CD8-positive, alpha-beta memory T cell (primary cell): ENCODE data around the gene GP9. TPM values are rescaled to one million over a fixed set of nuclear protein-coding genes. Genes with fewer than 3 reads are reported as not detected.
"Not testable (repeated sequence)": the region's sequence is repeated elsewhere in the genome, so short reads cannot be mapped to it uniquely, and the experiment has no call there.

Experiments used
- CTCF ChIA-PET: fragments of 350-600 bp; sonication (Branson Sonifier 250); formaldehyde crosslinking; loops from one replicate; lab custom pipeline; 2021; ENCODE audit warnings: antibody characterized with exemption; lab: Charles Lee
- POLR2A ChIA-PET: fragments of 350-600 bp; sonication (Branson Sonifier 250); formaldehyde crosslinking; loops from one replicate; lab custom pipeline; 2021; ENCODE audit warnings: antibody characterized with exemption; lab: Charles Lee
- DNase-seq, 5 donors: peaks; one replicate each; pipeline versions ENCODE4 v3.0.0 to v3.0.0-alpha.2; 2020 to 2022; ENCODE audit warnings: mixed read lengths in 1 of 5
- H3K27ac ChIP-seq: one replicate; pipeline ENCODE4 v1.7.0; 2013; ENCODE audit warnings: low read depth, mild to moderate bottlenecking, low read length, moderate library complexity
- H3K27me3 ChIP-seq: 2 replicates; pipeline ENCODE4 v1.7.0; 2013; ENCODE audit warnings: low read length, mild to moderate bottlenecking; ENCODE audit not compliant: insufficient read depth, poor library complexity, severe bottlenecking
- H3K36me3 ChIP-seq: 2 replicates; pipeline ENCODE4 v1.7.0; 2013; ENCODE audit warnings: mild to moderate bottlenecking, low read length, moderate library complexity; ENCODE audit not compliant: insufficient read depth
- H3K4me1 ChIP-seq: 2 replicates; pipeline ENCODE4 v1.7.0; 2013; ENCODE audit warnings: mild to moderate bottlenecking, low read length, moderate library complexity; ENCODE audit not compliant: insufficient read depth
- H3K4me3 ChIP-seq: 2 replicates; pipeline ENCODE4 v1.7.0; 2013; ENCODE audit warnings: mild to moderate bottlenecking, low read length
- H3K9me3 ChIP-seq: 2 replicates; pipeline ENCODE4 v1.7.0; 2013; ENCODE audit warnings: mild to moderate bottlenecking, low read length
- H3K27ac Mint-ChIP-seq, 8 donors: one replicate each; pipeline ENCODE4 v1.8.0; 2020 to 2021; ENCODE audit warnings: mixed read lengths in 8 of 8, mild to moderate bottlenecking in 6 of 8, inconsistent platforms in 3 of 8, moderate library complexity in 3 of 8
- H3K27me3 Mint-ChIP-seq, 2 donors: one replicate each; pipeline ENCODE4 v1.8.0; 2020 to 2021; ENCODE audit warnings: mixed read lengths in 2 of 2, mild to moderate bottlenecking in 1 of 2, moderate library complexity in 1 of 2
- H3K36me3 Mint-ChIP-seq, 3 donors: one replicate each; pipeline ENCODE4 v1.8.0; 2020 to 2021; ENCODE audit warnings: mixed read lengths in 3 of 3, inconsistent platforms in 1 of 3, mild to moderate bottlenecking in 1 of 3
- H3K4me1 Mint-ChIP-seq, 3 donors: one replicate each; pipeline ENCODE4 v1.8.0; 2020 to 2021; ENCODE audit warnings: mixed read lengths in 3 of 3, inconsistent platforms in 1 of 3, mild to moderate bottlenecking in 1 of 3
- H3K4me3 Mint-ChIP-seq, 7 donors: one replicate each; pipeline ENCODE4 v1.8.0; 2020 to 2021; ENCODE audit warnings: mixed read lengths in 7 of 7, mild to moderate bottlenecking in 6 of 7, moderate library complexity in 4 of 7, inconsistent platforms in 2 of 7
- H3K9me3 Mint-ChIP-seq, 5 donors: one replicate each; pipeline ENCODE4 v1.8.0; 2020 to 2022; ENCODE audit warnings: mixed read lengths in 5 of 5, mild to moderate bottlenecking in 3 of 5, moderate library complexity in 2 of 5, inconsistent platforms in 1 of 5
- polyA plus RNA-seq: library from polyadenylated mRNA; unstranded; fragments of 300-500 nt; fragmentation: Illumina TruSeq; gene quantifications from one replicate; pipeline ENCODE4 v1.2.3, GENCODE V29; 2021
- total RNA-seq, 2 experiments: library from RNA; stranded (reverse); gene quantifications; one replicate each; pipeline ENCODE4 v1.2.3, GENCODE V29; 2021

Gene GP9
- total and polyA plus RNA-seq, 3 experiments from 2014 or later = not detected

DNA sequence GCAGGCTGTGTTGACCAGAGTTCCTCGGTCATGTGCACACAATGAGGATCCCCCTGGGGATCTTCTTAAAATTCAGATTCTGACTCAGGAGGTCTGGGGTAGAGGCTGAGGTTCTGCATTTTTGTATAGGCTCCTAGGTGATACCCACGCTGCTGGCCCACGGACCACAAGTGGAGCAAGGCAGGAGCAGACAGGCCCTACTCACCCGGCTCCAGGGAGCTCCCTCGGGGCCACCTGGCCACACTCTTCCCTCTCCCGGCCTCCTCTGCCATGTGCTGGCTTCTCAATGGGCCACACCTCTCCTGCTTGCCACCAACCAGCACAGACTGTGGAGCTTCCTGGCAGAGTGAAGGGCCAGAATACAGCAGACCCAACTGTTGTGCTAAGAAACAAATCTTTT, 23.9 kb downstream of the GP9 start:
- H3K4me3 Mint-ChIP-seq = no peak overlapping the region
- ChIA-PET POLR2A (no interaction called here), CTCF (interaction anchor here (0.9 kb wide), 1 partner anchor 35 kb away, joined by 3 read pairs; no protein-coding TSS in a partner anchor)
- no peaks in the 10 kb centered on the region for H3K36me3 ChIP-seq
- H3K36me3 Mint-ChIP-seq = no peaks in the 10 kb centered on the region
- H3K4me3 ChIP-seq = no peak overlapping the region
- no peak overlapping the region for H3K27ac Mint-ChIP-seq
- no peak for DNase-seq
- no peaks in the 10 kb centered on the region for H3K27me3 Mint-ChIP-seq
- H3K9me3 ChIP-seq = no peaks in the 10 kb centered on the region
- peaks cover 0 to 4% (median 2%) of the 10 kb centered on the region in 3 donors for H3K4me1 Mint-ChIP-seq
- no peaks in the 10 kb centered on the region for H3K9me3 Mint-ChIP-seq
- no peaks in the 10 kb centered on the region for H3K27me3 ChIP-seq
- H3K4me1 ChIP-seq = no peaks in the 10 kb centered on the region
- H3K27ac ChIP-seq = no peak overlapping the region

DNA sequence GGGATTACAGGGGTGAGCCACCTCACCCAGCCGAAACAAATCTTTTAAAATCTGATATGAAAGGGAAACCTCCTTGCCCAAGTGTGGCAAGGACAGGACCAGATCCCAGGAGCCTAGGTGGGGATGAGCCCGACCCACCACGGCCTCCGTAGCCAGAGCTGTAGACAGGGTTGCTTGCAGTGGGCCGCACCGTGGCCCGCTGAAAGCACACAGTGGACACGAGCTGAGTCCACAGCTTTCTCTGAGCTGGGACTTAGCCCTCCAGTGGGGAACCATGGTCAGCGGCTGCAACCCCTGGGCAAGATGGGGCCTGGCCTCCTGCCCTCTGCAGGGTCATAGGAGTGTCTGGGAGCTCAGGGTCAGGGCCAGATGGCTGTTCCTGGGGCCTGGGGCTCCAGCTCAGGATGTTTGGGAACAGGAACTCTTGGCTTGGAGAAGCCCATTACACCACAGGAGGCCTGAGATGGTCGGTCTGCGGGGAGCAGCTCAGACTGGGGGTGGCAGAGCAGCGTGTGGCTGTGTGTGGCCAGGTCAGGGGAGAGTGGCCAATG, 24.7 kb downstream of the GP9 start:
- peak overlapping the region in 1 of 8 donors; percentile 43 for H3K27ac Mint-ChIP-seq
- POLR2A ChIA-PET = no interaction called here

DNA sequence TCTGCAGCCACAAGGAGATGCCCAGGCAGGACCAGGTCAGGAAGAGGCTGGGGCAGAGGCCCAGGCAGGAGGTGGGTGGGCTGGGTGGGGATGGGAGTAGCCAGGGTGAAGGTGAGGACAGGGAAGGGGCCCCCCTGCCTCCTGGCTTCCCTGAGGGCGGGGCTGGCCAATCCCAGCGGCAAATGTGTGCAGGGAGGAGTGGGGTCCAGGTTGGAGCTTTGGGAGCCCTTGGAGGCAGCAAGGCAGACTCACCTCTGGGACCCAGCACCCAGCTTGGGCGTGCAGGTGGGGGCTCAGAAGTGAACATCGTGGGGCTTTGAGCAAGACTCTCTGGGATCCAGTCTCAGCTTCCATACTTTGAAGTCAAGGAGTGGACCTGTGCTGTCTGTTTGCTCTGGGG, 25.2 kb downstream of the GP9 start:
- no peaks in the 10 kb centered on the region for H3K9me3 ChIP-seq
- H3K4me3 ChIP-seq = no peak overlapping the region
- Mint-ChIP-seq H3K9me3 (no peaks in the 10 kb centered on the region), H3K4me1 (peaks cover 0 to 4% (median 2%) of the 10 kb centered on the region in 3 donors), H3K27ac (peak overlapping the region in 1 of 8 donors; percentile 43), H3K36me3 (no peaks in the 10 kb centered on the region), H3K27me3 (no peaks in the 10 kb centered on the region), H3K4me3 (no peak overlapping the region)
- ChIA-PET CTCF (interaction anchor here (1.0 kb wide), 1 partner anchor 115 kb away, joined by 4 read pairs; no protein-coding TSS in a partner anchor), POLR2A (no interaction called here)
- no peaks in the 10 kb centered on the region for H3K4me1 ChIP-seq
- no peak overlapping the region for H3K27ac ChIP-seq
- no peaks in the 10 kb centered on the region for H3K36me3 ChIP-seq
- no peaks in the 10 kb centered on the region for H3K27me3 ChIP-seq
- DNase-seq = no peak

More for the DNA sequence above, 24.7 kb downstream of the GP9 start:
- Histone ChIP-seq H3K27ac (no peak overlapping the region), H3K27me3 (no peaks in the 10 kb centered on the region), H3K4me3 (no peak overlapping the region), H3K9me3 (no peaks in the 10 kb centered on the region), H3K36me3 (no peaks in the 10 kb centered on the region), H3K4me1 (no peaks in the 10 kb centered on the region)
- Mint-ChIP-seq H3K36me3 (no peaks in the 10 kb centered on the region), H3K4me3 (no peak overlapping the region), H3K9me3 (no peaks in the 10 kb centered on the region), H3K27me3 (no peaks in the 10 kb centered on the region), H3K4me1 (peaks cover 0 to 4% (median 2%) of the 10 kb centered on the region in 3 donors)
- DNase-seq = no peak
- CTCF ChIA-PET = interaction anchor here (1.0 kb wide), 1 partner anchor 115 kb away, joined by 4 read pairs; no protein-coding TSS in a partner anchor

DNA sequence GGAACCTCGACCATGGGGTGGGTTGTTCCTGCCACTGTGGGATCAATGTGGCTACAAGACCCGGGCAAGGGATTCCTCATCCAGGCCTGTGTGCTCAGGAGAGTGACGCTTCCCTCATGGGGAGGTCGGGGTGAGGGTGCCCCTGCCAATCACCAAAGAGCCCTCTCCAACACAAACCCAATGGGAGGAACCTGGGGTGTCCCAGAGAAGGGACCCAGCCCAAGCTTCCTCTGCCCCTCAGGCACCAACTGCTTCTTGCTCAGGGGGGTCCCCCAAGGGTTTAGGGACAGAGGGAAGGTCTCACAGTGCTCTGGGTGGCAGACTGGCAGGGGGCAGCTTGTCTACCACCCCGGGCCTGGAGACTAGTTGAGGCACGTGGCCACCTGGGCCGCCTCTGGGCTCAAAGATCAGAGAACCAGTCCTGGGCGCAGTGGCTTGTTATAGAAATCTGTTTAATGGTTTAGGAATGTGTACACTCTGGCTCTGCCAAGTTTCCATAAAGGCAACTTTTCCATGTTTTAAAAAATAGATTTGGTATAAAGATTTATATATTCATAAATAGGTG, 26.6 kb downstream of the GP9 start:
- DNase-seq = no peak
- H3K9me3 Mint-ChIP-seq = no peaks in the 10 kb centered on the region
- H3K4me1 Mint-ChIP-seq = peaks cover 0 to 2% (median 0%) of the 10 kb centered on the region in 3 donors
- no peaks in the 10 kb centered on the region for H3K27me3 Mint-ChIP-seq
- ChIA-PET POLR2A (interaction anchor here (1.0 kb wide), 1 partner anchor 33 kb away, joined by 5 read pairs; no protein-coding TSS in a partner anchor), CTCF (no interaction called here)
- H3K36me3 Mint-ChIP-seq = peaks cover 0 to 11% (median 1%) of the 10 kb centered on the region in 3 donors
- Histone ChIP-seq H3K9me3 (no peaks in the 10 kb centered on the region), H3K27me3 (no peaks in the 10 kb centered on the region), H3K4me3 (no peak overlapping the region), H3K4me1 (no peaks in the 10 kb centered on the region), H3K36me3 (no peaks in the 10 kb centered on the region), H3K27ac (no peak overlapping the region)
- no peak overlapping the region for H3K4me3 Mint-ChIP-seq
- no peak overlapping the region for H3K27ac Mint-ChIP-seq

DNA sequence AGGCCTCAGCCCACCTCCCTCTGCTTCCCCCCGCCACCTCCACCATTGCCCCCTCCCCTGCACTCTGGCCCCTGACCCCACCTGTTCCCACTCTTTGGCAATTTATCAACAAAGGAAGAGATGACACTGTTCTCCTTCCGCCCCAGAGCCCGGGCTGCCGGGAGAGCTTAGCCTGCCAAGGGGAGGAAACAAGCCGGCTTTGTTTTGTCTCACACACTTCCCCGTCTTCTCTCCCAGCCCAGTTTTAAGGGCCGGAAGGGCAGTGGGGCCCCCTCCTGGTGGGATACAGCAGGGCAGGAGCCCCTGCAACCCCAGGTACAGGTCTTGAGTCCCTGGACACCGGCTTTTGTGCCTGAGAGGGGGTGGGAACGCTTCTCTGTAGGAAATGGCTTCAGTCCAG, 27.3 kb downstream of the GP9 start:
- H3K9me3 ChIP-seq, CTCF ChIA-PET, H3K4me1 ChIP-seq, H3K4me1 Mint-ChIP-seq, H3K27me3 ChIP-seq, H3K27ac ChIP-seq, H3K27ac Mint-ChIP-seq, H3K4me3 Mint-ChIP-seq, H3K9me3 Mint-ChIP-seq, H3K27me3 Mint-ChIP-seq, H3K36me3 ChIP-seq, H3K4me3 ChIP-seq: not testable (repeated sequence)
- peak in 1 of 5 donors; percentile 46 for DNase-seq
- H3K36me3 Mint-ChIP-seq = peaks cover 0 to 13% (median 3%) of the 10 kb centered on the region in 3 donors
- POLR2A ChIA-PET = interaction anchor here (1.0 kb wide), 1 partner anchor 33 kb away, joined by 5 read pairs; no protein-coding TSS in a partner anchor

DNA sequence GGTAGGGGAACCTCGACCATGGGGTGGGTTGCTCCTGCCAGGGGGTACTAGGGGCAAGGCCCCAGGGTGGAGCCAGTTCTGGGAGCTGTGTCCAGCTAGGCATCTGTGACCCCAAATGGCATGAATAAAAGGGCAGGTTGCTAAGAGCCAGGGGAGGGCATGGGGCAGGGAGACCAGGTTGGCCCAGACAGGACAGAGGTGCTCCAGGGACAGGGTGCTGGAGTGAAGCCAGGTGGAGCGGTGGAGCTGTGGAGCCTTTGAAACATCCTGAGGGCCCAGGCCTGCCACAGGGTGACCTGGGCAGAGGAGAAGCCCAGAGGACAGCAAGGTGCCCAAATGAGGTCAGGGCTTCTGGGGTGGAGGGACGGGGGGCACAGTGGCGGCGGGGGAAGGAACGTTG, 27.7 kb downstream of the GP9 start:
- H3K4me3 ChIP-seq, H3K4me3 Mint-ChIP-seq, H3K9me3 Mint-ChIP-seq, H3K27ac Mint-ChIP-seq, CTCF ChIA-PET, POLR2A ChIA-PET, H3K9me3 ChIP-seq, H3K36me3 ChIP-seq, H3K27me3 ChIP-seq, H3K27ac ChIP-seq, H3K4me1 Mint-ChIP-seq, H3K27me3 Mint-ChIP-seq, DNase-seq, H3K4me1 ChIP-seq: not testable (repeated sequence)
- peaks cover 0 to 13% (median 3%) of the 10 kb centered on the region in 3 donors for H3K36me3 Mint-ChIP-seq

DNA sequence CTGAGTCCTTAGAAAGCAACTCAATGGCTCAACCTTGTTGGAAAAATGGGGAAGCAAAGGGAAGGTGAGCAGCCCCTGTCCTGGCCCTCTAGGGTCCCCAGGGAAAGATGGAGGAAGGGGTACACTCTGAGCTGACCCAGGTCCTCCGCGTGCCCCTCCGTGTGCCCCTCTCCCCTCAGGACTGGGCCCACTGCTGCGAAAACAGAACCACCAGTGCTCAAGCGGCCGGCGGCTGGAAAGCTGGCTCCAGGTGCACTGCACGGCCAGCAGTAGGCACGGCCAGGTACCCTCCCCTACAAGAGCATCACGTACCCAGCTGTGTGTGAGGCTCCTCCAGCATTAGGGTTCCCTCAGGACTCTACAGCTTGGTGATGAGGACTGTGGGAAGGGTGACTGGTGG, 34.7 kb downstream of the GP9 start:
- H3K27me3 ChIP-seq = no peaks in the 10 kb centered on the region
- ChIA-PET POLR2A (no interaction called here), CTCF (interaction anchor here (1.5 kb wide), 1 partner anchor 26 kb away, joined by 3 read pairs; the partner anchor contains the start of gene RAB43)
- H3K27ac ChIP-seq = no peak overlapping the region
- peaks cover 14% of the 10 kb centered on the region for H3K4me1 ChIP-seq
- no peak overlapping the region for H3K4me3 Mint-ChIP-seq
- H3K9me3 Mint-ChIP-seq = no peaks in the 10 kb centered on the region
- H3K27ac Mint-ChIP-seq = no peak overlapping the region
- H3K4me3 ChIP-seq = no peak overlapping the region
- DNase-seq = no peak
- peaks cover 0 to 60% (median 21%) of the 10 kb centered on the region in 3 donors for H3K36me3 Mint-ChIP-seq
- peaks cover 0 to 3% of the 10 kb centered on the region in 2 donors for H3K27me3 Mint-ChIP-seq
- peaks cover 9% of the 10 kb centered on the region for H3K36me3 ChIP-seq
- peaks cover 25 to 34% (median 32%) of the 10 kb centered on the region in 3 donors for H3K4me1 Mint-ChIP-seq
- H3K9me3 ChIP-seq = no peaks in the 10 kb centered on the region

DNA sequence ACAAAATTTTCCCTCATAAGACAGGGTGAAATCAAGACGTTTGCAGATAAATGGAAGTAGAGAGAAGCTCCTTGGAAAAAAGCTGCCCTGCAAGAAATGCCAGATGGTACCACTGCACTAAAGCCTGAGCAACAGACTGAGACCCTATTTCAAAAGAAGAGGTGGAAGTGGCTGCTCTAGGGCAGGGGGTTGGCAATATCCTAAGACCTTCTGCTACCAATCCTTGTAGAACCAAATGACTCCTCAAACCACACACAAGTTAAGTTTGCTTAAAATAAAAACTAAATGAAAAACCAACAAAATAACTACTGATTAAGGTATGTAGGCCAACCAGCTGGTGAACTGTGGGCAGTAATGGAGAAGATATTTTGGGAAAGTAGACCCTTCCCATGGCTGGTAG, 39.7 kb downstream of the GP9 start:
- no peak overlapping the region for H3K27ac ChIP-seq
- no peaks in the 10 kb centered on the region for H3K36me3 ChIP-seq
- POLR2A ChIA-PET = no interaction called here
- no peak for DNase-seq
- Mint-ChIP-seq H3K4me3 (no peak overlapping the region), H3K27me3 (peaks cover 0 to 3% of the 10 kb centered on the region in 2 donors), H3K36me3 (peaks cover 0 to 56% (median 18%) of the 10 kb centered on the region in 3 donors), H3K27ac (peak overlapping the region in 1 of 8 donors; percentile 17), H3K4me1 (peaks cover 53 to 73% (median 72%) of the 10 kb centered on the region in 3 donors), H3K9me3 (no peaks in the 10 kb centered on the region)
- H3K4me1 ChIP-seq = peaks cover 53% of the 10 kb centered on the region
- H3K27me3 ChIP-seq = no peaks in the 10 kb centered on the region
- CTCF ChIA-PET = interaction anchor here (1.0 to 1.3 kb wide), 2 partner anchors 45 to 47 kb away, joined by 3 to 4 read pairs; no protein-coding TSS in a partner anchor
- H3K4me3 ChIP-seq = no peak overlapping the region
- no peaks in the 10 kb centered on the region for H3K9me3 ChIP-seq
